ENCODE results near the gene OPCML. TPM values are rescaled to one million over a fixed set of nuclear protein-coding genes. Genes with fewer than 3 reads are reported as not detected.

OPCML gene
- polyA plus RNA-seq, 3 donors from 2014 or later, result not detected

GRCh38 chr11:132976115-132976514, 556.2 kb downstream of the OPCML start:
- Mint-ChIP-seq H3K27me3 (ENCODE audit: low read depth in 3 of 3) (peaks cover 0 to 5% (median 3%) of the 10 kb centered on the region in 3 donors), H3K36me3 (no peaks in the 10 kb centered on the region), H3K9me3 (peaks cover 0 to 14% (median 3%) of the 10 kb centered on the region in 6 donors), H3K27ac (no peak overlapping the region), H3K4me3 (no peak overlapping the region), H3K4me1 (no peaks in the 10 kb centered on the region)
- no peak for DNase-seq

GRCh38 chr11:132973686-132974085, 558.6 kb downstream of the OPCML start:
- no peaks in the 10 kb centered on the region for H3K4me1 Mint-ChIP-seq
- no peak for DNase-seq
- H3K36me3 Mint-ChIP-seq, result no peaks in the 10 kb centered on the region
- peaks cover 0 to 5% (median 3%) of the 10 kb centered on the region in 3 donors for H3K27me3 Mint-ChIP-seq (ENCODE audit: low read depth in 3 of 3)
- H3K9me3 Mint-ChIP-seq, result peaks cover 0 to 14% (median 7%) of the 10 kb centered on the region in 6 donors
- no peak overlapping the region for H3K27ac Mint-ChIP-seq
- no peak overlapping the region for H3K4me3 Mint-ChIP-seq

GRCh38 chr11:132972565-132972964, 559.7 kb downstream of the OPCML start:
- peaks cover 0 to 5% (median 5%) of the 10 kb centered on the region in 3 donors for H3K27me3 Mint-ChIP-seq (ENCODE audit: low read depth in 3 of 3)
- no peak overlapping the region for H3K4me3 Mint-ChIP-seq
- H3K4me1 Mint-ChIP-seq, result no peaks in the 10 kb centered on the region
- H3K9me3 Mint-ChIP-seq, result peaks cover 0 to 18% (median 7%) of the 10 kb centered on the region in 6 donors
- DNase-seq, result no peak
- H3K36me3 Mint-ChIP-seq, result no peaks in the 10 kb centered on the region
- no peak overlapping the region for H3K27ac Mint-ChIP-seq

GRCh38 chr11:132971351-132971750, 561.0 kb downstream of the OPCML start:
- Mint-ChIP-seq H3K4me1 (no peaks in the 10 kb centered on the region), H3K27me3 (ENCODE audit: low read depth in 3 of 3) (peaks cover 0 to 5% (median 5%) of the 10 kb centered on the region in 3 donors), H3K9me3 (peaks cover 0 to 18% (median 7%) of the 10 kb centered on the region in 6 donors), H3K4me3 (no peak overlapping the region), H3K36me3 (no peaks in the 10 kb centered on the region), H3K27ac (no peak overlapping the region)
- DNase-seq, result no peak

GRCh38 chr11:132969892-132970291, 562.4 kb downstream of the OPCML start:
- Mint-ChIP-seq H3K27ac (no peak overlapping the region), H3K27me3 (ENCODE audit: low read depth in 3 of 3) (peaks cover 0 to 5% (median 3%) of the 10 kb centered on the region in 3 donors), H3K4me1 (no peaks in the 10 kb centered on the region), H3K4me3 (no peak overlapping the region), H3K9me3 (peaks cover 2 to 17% (median 6%) of the 10 kb centered on the region in 6 donors), H3K36me3 (no peaks in the 10 kb centered on the region)
- DNase-seq, result no peak

- H3K36me3 Mint-ChIP-seq, result no peaks in the 10 kb centered on the region
- H3K9me3 Mint-ChIP-seq, result peaks cover 0 to 7% (median under 1%) of the 10 kb centered on the region in 6 donors
- H3K4me1 Mint-ChIP-seq, result no peaks in the 10 kb centered on the region
- peaks cover 0 to 2% (median 0%) of the 10 kb centered on the region in 3 donors for H3K27me3 Mint-ChIP-seq (ENCODE audit: low read depth in 3 of 3)
- H3K4me3 Mint-ChIP-seq, result no peak overlapping the region
- H3K27ac Mint-ChIP-seq, result no peak overlapping the region
- no peak for DNase-seq
Observed at GRCh38 chr11:132962041-132962440, 570.3 kb downstream of the OPCML start.

- no peak for DNase-seq
- H3K27ac Mint-ChIP-seq, result no peak overlapping the region
- no peak overlapping the region for H3K4me3 Mint-ChIP-seq
- no peaks in the 10 kb centered on the region for H3K4me1 Mint-ChIP-seq
- peaks cover 0 to 9% (median under 1%) of the 10 kb centered on the region in 6 donors for H3K9me3 Mint-ChIP-seq
- no peaks in the 10 kb centered on the region for H3K36me3 Mint-ChIP-seq
- peaks cover 0 to 2% (median 0%) of the 10 kb centered on the region in 3 donors for H3K27me3 Mint-ChIP-seq (ENCODE audit: low read depth in 3 of 3)
Observed at GRCh38 chr11:132961453-132961852, 570.8 kb downstream of the OPCML start.

GRCh38 chr11:132960273-132961078, 571.8 kb downstream of the OPCML start:
- Mint-ChIP-seq H3K9me3 (peaks cover 0 to 9% (median under 1%) of the 10 kb centered on the region in 6 donors), H3K27ac (no peak overlapping the region), H3K4me1 (no peaks in the 10 kb centered on the region), H3K27me3 (ENCODE audit: low read depth in 3 of 3) (peaks cover 0 to 2% (median 0%) of the 10 kb centered on the region in 3 donors), H3K36me3 (no peaks in the 10 kb centered on the region), H3K4me3 (no peak overlapping the region)
- no peak for DNase-seq

- H3K27ac Mint-ChIP-seq, result no peak overlapping the region
- no peak overlapping the region for H3K4me3 Mint-ChIP-seq
- peaks cover 0 to 13% (median 0%) of the 10 kb centered on the region in 6 donors for H3K9me3 Mint-ChIP-seq
- no peaks in the 10 kb centered on the region for H3K36me3 Mint-ChIP-seq
- DNase-seq, result no peak
- H3K4me1 Mint-ChIP-seq, result no peaks in the 10 kb centered on the region
- peaks cover 0 to 2% (median 0%) of the 10 kb centered on the region in 3 donors for H3K27me3 Mint-ChIP-seq (ENCODE audit: low read depth in 3 of 3)
Observed at GRCh38 chr11:132959693-132960092, 572.6 kb downstream of the OPCML start.

- H3K4me3 Mint-ChIP-seq, result no peak overlapping the region
- DNase-seq, result no peak
- H3K36me3 Mint-ChIP-seq, result no peaks in the 10 kb centered on the region
- H3K9me3 Mint-ChIP-seq, result peaks cover 0 to 13% (median 1%) of the 10 kb centered on the region in 6 donors
- H3K27me3 Mint-ChIP-seq (ENCODE audit: low read depth in 3 of 3), result peaks cover 0 to 2% (median 0%) of the 10 kb centered on the region in 3 donors
- H3K4me1 Mint-ChIP-seq, result no peaks in the 10 kb centered on the region
- H3K27ac Mint-ChIP-seq, result no peak overlapping the region
Observed at GRCh38 chr11:132957881-132958280, 574.4 kb downstream of the OPCML start.

GRCh38 chr11:132948252-132948651, 584.0 kb downstream of the OPCML start:
- DNase-seq, result no peak
- H3K27me3 Mint-ChIP-seq (ENCODE audit: low read depth in 3 of 3), result peaks cover 4 to 8% (median 7%) of the 10 kb centered on the region in 3 donors
- H3K4me3 Mint-ChIP-seq, result no peak overlapping the region
- peaks cover 0 to 6% (median 4%) of the 10 kb centered on the region in 6 donors for H3K9me3 Mint-ChIP-seq
- H3K27ac Mint-ChIP-seq, result no peak overlapping the region
- no peaks in the 10 kb centered on the region for H3K36me3 Mint-ChIP-seq
- H3K4me1 Mint-ChIP-seq, result no peaks in the 10 kb centered on the region

GRCh38 chr11:132944569-132944944, 587.7 kb downstream of the OPCML start:
- Mint-ChIP-seq H3K9me3 (peaks cover 0 to 9% (median under 1%) of the 10 kb centered on the region in 6 donors), H3K27ac (no peak overlapping the region), H3K4me3 (no peak overlapping the region), H3K4me1 (peaks cover 0 to 1% of the 10 kb centered on the region in 2 donors), H3K36me3 (no peaks in the 10 kb centered on the region), H3K27me3 (ENCODE audit: low read depth in 3 of 3) (peaks cover 7 to 12% (median 8%) of the 10 kb centered on the region in 3 donors)
- no peak for DNase-seq

GRCh38 chr11:132943706-132944568, 588.4 kb downstream of the OPCML start:
- peaks cover 0 to 9% (median 0%) of the 10 kb centered on the region in 6 donors for H3K9me3 Mint-ChIP-seq
- peaks cover 7 to 12% (median 8%) of the 10 kb centered on the region in 3 donors for H3K27me3 Mint-ChIP-seq (ENCODE audit: low read depth in 3 of 3)
- DNase-seq, result no peak
- H3K4me3 Mint-ChIP-seq, result no peak overlapping the region
- H3K4me1 Mint-ChIP-seq, result peaks cover 0 to 1% of the 10 kb centered on the region in 2 donors
- H3K27ac Mint-ChIP-seq, result no peak overlapping the region
- no peaks in the 10 kb centered on the region for H3K36me3 Mint-ChIP-seq

GRCh38 chr11:132943357-132943705, 589.0 kb downstream of the OPCML start:
- Mint-ChIP-seq H3K4me1 (peaks cover 0 to 1% of the 10 kb centered on the region in 2 donors), H3K4me3 (no peak overlapping the region), H3K27ac (no peak overlapping the region), H3K36me3 (no peaks in the 10 kb centered on the region), H3K9me3 (peaks cover 0 to 8% (median 0%) of the 10 kb centered on the region in 6 donors), H3K27me3 (ENCODE audit: low read depth in 3 of 3) (peaks cover 7 to 12% (median 8%) of the 10 kb centered on the region in 3 donors)
- DNase-seq, result no peak

All from immature natural killer cell (primary cell).